NK-92 (cell line): ENCODE data around the gene TNS1.

ENCODE experiments used
- DNase-seq: peaks from one replicate; lab custom pipeline; 2025; ENCODE audit not compliant: unreplicated experiment; lab: John Stamatoyannopoulos, UW

Gene TNS1

GRCh38 chr2:217880287-217880889, 122.4 kb downstream of the TNS1 start:
- DNase-seq = no peak

DNA sequence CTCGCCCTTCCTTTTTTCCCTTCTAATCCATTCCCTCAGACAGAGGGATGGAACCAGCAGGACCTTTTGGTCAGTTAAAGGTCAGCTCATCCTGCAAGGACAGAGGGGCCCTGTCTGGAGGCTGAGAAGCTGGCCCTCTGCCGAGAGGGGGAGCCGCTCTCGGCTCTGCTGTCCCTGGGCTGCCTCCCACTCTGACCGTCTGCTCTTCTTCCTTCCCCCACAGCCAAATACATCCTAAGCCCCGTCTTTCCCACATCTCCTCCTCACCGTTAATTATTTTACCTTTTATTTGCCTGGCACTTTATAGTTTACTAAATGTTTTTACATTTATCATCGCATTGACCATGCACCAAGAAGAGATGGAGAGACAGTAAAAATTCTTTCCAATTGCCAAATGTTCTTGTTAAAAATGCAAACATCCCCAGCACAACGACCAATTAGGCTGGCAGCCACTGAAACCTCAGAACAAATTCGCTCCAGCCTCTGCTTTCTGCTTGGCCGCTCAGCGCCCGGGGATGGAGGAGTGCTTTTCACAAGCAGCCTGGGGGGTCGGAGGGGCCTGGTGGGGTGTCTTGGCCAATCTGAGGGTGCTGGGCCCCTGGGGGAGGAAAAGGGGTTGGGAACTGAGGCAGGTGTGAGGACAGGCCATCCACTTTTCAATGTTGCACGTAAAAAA, 123.7 kb downstream of the TNS1 start:
- no peak for DNase-seq

DNA sequence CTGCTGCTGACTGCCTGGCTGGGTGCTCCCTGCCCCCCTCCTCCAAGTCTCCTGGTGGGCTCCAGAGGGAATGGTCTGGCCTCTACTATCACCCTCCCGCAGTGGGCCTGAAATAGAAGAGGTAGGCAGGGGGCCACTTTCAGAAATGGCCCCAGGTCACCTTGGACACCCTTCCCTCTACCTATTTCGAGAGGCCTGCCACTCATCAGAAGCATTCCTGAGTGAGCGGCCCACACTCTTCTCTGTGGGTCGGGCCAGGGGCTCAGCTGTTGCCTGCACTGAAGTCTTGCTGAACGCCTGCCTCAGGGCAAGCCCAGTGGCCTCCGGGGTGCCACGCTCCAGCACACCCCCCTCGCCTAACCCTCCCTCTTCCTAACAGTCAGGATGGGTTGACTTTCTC, 124.9 kb downstream of the TNS1 start:
- DNase-seq = no peak

GRCh38 chr2:217876253-217876570, 126.6 kb downstream of the TNS1 start:
- DNase-seq = no peak

GRCh38 chr2:217875556-217876252, 127.1 kb downstream of the TNS1 start:
- DNase-seq = no peak

GRCh38 chr2:217875138-217875537, 127.7 kb downstream of the TNS1 start:
- no peak for DNase-seq

DNA sequence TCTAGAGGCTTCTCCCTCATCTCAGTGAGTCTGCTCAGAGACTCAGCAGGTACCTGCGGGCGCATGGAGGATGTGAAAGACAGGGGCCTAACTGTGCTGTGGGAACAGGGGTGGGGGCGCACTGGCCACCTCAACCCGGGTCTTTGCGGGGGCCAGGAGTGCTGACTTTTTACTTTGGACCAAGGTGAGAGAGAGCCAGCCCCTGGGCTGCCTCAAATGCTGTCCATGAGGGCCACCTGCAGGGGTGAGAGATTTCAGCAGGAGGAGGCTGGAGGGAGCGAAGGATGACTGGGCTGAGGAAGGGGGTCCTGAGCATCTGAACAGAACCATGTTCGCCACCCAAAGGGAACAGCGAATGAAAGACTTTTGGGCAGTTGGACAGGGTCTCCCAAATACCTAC, 129.4 kb downstream of the TNS1 start:
- DNase-seq = no peak

DNA sequence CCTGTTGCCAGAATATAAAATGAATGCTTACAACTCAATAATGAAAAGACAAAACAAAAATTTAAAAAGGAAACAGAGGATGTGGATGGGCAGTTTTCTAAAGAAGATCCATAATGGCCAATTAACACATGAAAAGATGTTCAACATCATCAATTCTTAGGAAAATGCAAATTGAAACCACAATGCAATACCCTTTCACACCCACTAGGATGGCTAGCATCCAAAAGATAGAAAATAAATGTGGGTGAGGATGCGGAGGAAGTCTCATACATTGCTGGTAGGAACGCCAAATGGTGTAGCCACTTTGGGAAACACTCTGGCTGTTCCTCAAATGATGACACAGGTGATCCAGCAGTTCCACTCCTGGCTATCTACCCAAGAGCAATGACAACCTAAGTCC, 130.5 kb downstream of the TNS1 start:
- DNase-seq = no peak

GRCh38 chr2:217870528-217871011, 132.2 kb downstream of the TNS1 start:
- no peak for DNase-seq

- DNase-seq = no peak
These were observed 133.9 kb downstream of the TNS1 start for GRCh38 chr2:217868911-217869334.

- DNase-seq = no peak
These were observed 134.4 kb downstream of the TNS1 start for GRCh38 chr2:217868265-217868892.

- DNase-seq = no peak
These were observed 136.3 kb downstream of the TNS1 start for GRCh38 chr2:217866457-217866856.

DNA sequence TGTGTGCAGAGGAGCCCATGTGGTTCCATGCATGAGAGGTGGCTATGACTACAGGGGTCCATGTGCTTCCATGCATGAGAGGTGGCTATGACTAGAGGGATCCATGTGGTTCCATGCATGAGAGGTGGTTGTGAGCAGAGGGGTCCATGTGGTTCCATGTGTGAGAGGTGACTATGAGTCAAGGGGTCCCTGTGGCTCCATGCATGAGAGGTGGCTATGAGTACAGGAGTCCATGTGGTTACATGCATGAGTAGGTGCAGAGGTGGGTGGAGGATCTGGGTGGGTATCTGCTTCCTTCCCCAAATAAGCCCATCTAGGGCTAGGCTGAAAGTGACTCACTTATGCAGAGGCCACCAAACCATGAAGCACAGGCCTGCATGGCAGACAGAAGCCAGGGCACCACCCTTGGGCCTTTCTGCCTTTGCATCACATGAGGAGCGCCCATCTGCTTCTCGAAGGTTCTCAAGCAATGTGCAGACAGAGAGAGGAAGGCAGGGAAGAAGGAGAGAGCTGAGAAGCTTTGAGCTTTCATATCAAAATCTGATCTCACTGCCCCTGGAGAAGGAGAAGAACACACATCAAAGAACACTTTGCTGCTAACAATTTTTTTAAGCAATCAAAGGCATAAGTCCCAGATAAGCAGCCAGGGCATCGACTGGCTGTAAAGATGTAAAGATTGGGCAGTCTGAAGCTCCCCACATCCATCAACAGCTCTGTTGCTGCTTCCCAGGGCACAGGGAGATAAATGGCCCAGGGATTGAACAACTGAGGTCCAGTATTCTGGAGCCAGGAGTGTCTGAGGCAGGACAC, 137.6 kb downstream of the TNS1 start:
- DNase-seq = no peak

- DNase-seq = no peak
These were observed 138.9 kb downstream of the TNS1 start for GRCh38 chr2:217863883-217864282.

- DNase-seq = no peak
These were observed 141.4 kb downstream of the TNS1 start for GRCh38 chr2:217861334-217861877.

- no peak for DNase-seq
These were observed 142.9 kb downstream of the TNS1 start for GRCh38 chr2:217859926-217860325.

GRCh38 chr2:217858519-217859491, 144.0 kb downstream of the TNS1 start:
- no peak for DNase-seq

DNA sequence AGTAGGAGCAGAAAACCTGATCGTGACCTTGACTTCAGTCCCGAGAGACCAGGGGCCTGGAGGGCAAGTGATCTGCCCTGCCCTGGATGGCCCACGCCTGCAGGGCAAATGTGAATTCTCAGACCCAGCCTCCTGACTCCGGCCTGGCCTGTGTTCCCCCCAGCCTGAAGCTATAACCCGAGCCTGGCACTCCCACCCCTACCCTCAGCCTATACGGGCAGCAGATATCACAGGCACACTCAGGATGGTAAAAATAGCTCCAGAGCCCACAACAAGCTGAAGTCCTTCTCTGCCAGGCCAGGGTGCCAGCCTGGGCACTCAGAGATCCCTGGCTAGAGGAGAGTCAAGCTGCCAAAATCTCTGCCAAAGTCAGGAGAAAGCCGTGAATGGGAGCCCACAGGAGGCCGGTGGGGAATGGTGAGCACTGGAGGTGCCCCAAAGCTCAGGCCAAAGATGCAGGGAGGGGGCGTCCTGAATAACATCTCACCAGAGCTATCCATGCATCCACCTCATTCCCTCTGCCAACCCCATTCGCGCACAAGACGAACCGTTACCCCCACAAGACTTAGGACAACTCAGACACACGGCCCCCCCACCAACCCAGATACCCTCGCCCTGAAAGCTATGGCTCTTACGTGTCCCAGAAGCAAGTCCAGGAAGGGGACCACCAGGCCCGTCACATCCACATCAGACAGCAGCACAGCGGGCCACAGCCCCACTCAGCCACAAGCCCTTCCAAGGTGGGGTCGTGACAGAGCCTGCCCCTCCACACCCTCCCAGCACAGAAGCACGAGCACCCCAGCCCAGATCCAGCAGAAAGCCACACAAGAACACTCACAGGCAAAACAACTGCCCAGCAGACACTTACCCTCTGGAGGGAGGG, 144.9 kb downstream of the TNS1 start:
- no peak for DNase-seq

- DNase-seq = no peak
These were observed 145.9 kb downstream of the TNS1 start for GRCh38 chr2:217856871-217857270.
